Heart right ventricle (tissue), 16 donors: ENCODE measurements around the gene PACSIN2. TPM values are rescaled to one million over a fixed set of nuclear protein-coding genes. Genes with fewer than 3 reads are reported as not detected.
"Not testable (repeated sequence)": the region's sequence is repeated elsewhere in the genome, so short reads cannot be mapped to it uniquely, and the experiment has no call there.

ENCODE experiments used
- ATAC-seq, 8 donors: fragments of 200-7000 bp; cut with Tn5 transposase; one replicate each; pipeline ENCODE4 v1.9.1; 2020; ENCODE audit warnings: mild to moderate bottlenecking in 8 of 8, moderate library complexity in 8 of 8, moderate number of reproducible peaks in 1 of 8
- DNase-seq, 2 donors: peaks; one replicate each; pipeline ENCODE4 v3.0.0-alpha.2; 2020
- H3K27ac ChIP-seq, 10 donors: fragments of 200-600 bp; sonication (generic) in 2 of 10; one replicate each; pipeline versions ENCODE4 v1.5.0 to v1.8.0; 2020 to 2022; ENCODE audit warnings: mild to moderate bottlenecking in 3 of 10
- H3K27me3 ChIP-seq, 7 donors: fragments of 200-600 bp; one replicate each; pipeline ENCODE4 v1.8.0; 2021 to 2022; ENCODE audit warnings: mild to moderate bottlenecking in 2 of 7
- H3K36me3 ChIP-seq, 9 donors: fragments of 200-600 bp; sonication (generic) in 1 of 9; one replicate each; pipeline versions ENCODE4 v1.5.0 to v1.8.0; 2020 to 2022; ENCODE audit warnings: mild to moderate bottlenecking in 2 of 9
- H3K4me1 ChIP-seq, 9 donors: fragments of 200-600 bp; sonication (generic) in 1 of 9; one replicate each; pipeline versions ENCODE4 v1.5.0 to v1.8.0; 2020 to 2022; ENCODE audit warnings: mild to moderate bottlenecking in 4 of 9
- H3K4me3 ChIP-seq, 10 donors: fragments of 200-600 bp; sonication (generic) in 2 of 10; one replicate each; pipeline versions ENCODE4 v1.5.0 to v1.8.0; 2020 to 2022; ENCODE audit warnings: mild to moderate bottlenecking in 7 of 10, moderate library complexity in 2 of 10
- H3K9me3 ChIP-seq, 11 donors: fragments of 200-600 bp in 10 of 11; sonication (generic) in 2 of 11; one replicate each; pipeline versions ENCODE4 v1.5.0 to v1.8.0; 2013 to 2022; ENCODE audit warnings: mild to moderate bottlenecking in 2 of 11, control low read depth in 1 of 11, moderate library complexity in 1 of 11
- CTCF ChIP-seq, 9 donors: fragments of 200-600 bp; sonication (generic) in 2 of 9; IDR thresholded peaks; one replicate each; pipeline versions ENCODE4 v1.5.0 to v1.8.0; 2021 to 2022; ENCODE audit warnings: antibody characterized with exemption in 9 of 9, mild to moderate bottlenecking in 5 of 9, moderate library complexity in 1 of 9
- WGBS, 2 donors: extraction: QIAGEN DNeasy Blood & Tissue Kit; methylation state at CpG; one replicate each; pipeline ENCODE4 v1.1.7; 2013; ENCODE audit warnings: inconsistent platforms in 1 of 2; 5-methylcytosine and 5-hydroxymethylcytosine counted together
- intact Hi-C, 10 donors: fragments of 100-400 bp; cut with DNase I; formaldehyde crosslinking; loops; one replicate each; pipeline versions ENCODE4 v1.11.1 to v1.14.2; 2022
- polyA plus RNA-seq, 2 donors: library from polyadenylated mRNA; stranded (reverse); fragments of 200-250 nt; gene quantifications; one replicate each; pipeline ENCODE4 v1.2.3, GENCODE V29; 2013
- total RNA-seq, 10 donors: library from RNA; stranded (reverse); fragmentation: NEBNext Ultra II Directional in 3 of 10; extraction: Animal tissue kit (Norgen Biotek cat#: 25700) in 3 of 10; gene quantifications; one replicate each; pipeline versions ENCODE4 v1.2.1 to v1.2.4, GENCODE V29; 2021 to 2023
- donor health status: Arrhythmogenic right ventricular cardiomyopathy.
- donor health status: ischemic (EF 13 %, LVEDD 7.1; RV severe dilation, severe dysfunction).
- donor health status: healthy with polysubstance abuse.
- donor health status: DM: no; HTN: yes; CAD: no.
- donor health status: DM: no; HTN: no; CAD: no.
- donor health status: ischemic (EF 25% LVEDD 6.9; RV normal size, moderate dysfunction).
- donor health status: ischemic (EF 25% LVEDD 5.7; RV mildly dilated, moderate dysfunction).
- donor health status: healthy.
- donor health status: DM: yes; HTN: yes; CAD: no.
- donor health status: Ischemic cardiomyopathy.
- donor health status: ischemic (EF 35%, LVEDD 5.7; RV mildly dilated, moderate dysfunction).
- donor health status: nonischemic (EF 11% LVEDD 7.7; RV severe dilation, severe dysfunction).
- donor health status: DM: yes; HTN: yes; CAD: no.
- donor health status: PGD.
- donor health status: ischemic (EF 29% LVEDD 5.4; RV normal size, mild dysfunction).
- donor health status: nonischemic (EF 23%, LVEDD 6.1; RV moderate dilation, normal function).

PACSIN2 gene
- total and polyA plus RNA-seq, 12 donors: 24.3 to 69.7 (median 57.0) TPM

- ATAC-seq: no peak
- intact Hi-C loops: no loop called here
- no peak overlapping the region for H3K4me3 ChIP-seq
- TF ChIP-seq CTCF (IDR thresholded peaks at IDR 0.05): no peak
- H3K9me3 ChIP-seq: no peaks in the 10 kb centered on the region
- H3K36me3 ChIP-seq: no peaks in the 10 kb centered on the region
- peaks cover 17 to 84% (median 59%) of the 10 kb centered on the region in 9 donors for H3K4me1 ChIP-seq
- H3K27ac ChIP-seq: peak overlapping the region in 2 of 10 donors; percentile 5 to 48
- DNase-seq: no peak
- H3K27me3 ChIP-seq: no peaks in the 10 kb centered on the region
- 93 to 94% methylated on average over 4 of the region's 4 CpGs for WGBS, 2 donors
Measured at GRCh38 chr22:42918500-42918899, 96.4 kb downstream of the PACSIN2 start.

- DNase-seq, H3K36me3 ChIP-seq, ATAC-seq, H3K27me3 ChIP-seq, intact Hi-C loops, H3K4me3 ChIP-seq, H3K9me3 ChIP-seq, H3K27ac ChIP-seq: not testable (repeated sequence)
- WGBS, 2 donors: 97 to 99% methylated on average over 6 of the region's 6 CpGs
- H3K4me1 ChIP-seq: peaks cover 16 to 83% (median 54%) of the 10 kb centered on the region in 9 donors
Measured at GRCh38 chr22:42917358-42917757, 97.6 kb downstream of the PACSIN2 start.

GRCh38 chr22:42915980-42916765, 98.8 kb downstream of the PACSIN2 start:
- ATAC-seq: no peak
- Histone ChIP-seq H3K4me1 (peaks cover 15 to 83% (median 54%) of the 10 kb centered on the region in 9 donors), H3K9me3 (no peaks in the 10 kb centered on the region), H3K36me3 (peaks cover 0 to 8% (median 0%) of the 10 kb centered on the region in 9 donors), H3K27me3 (no peaks in the 10 kb centered on the region), H3K4me3 (no peak overlapping the region), H3K27ac (no peak overlapping the region)
- TF ChIP-seq CTCF (IDR thresholded peaks at IDR 0.05): no peak
- no peak for DNase-seq
- 81 to 87% methylated on average over 17 of the region's 17 CpGs for WGBS, 2 donors
- intact Hi-C loops: no loop called here

GRCh38 chr22:42914511-42915076, 100.4 kb downstream of the PACSIN2 start:
- intact Hi-C loops: no loop called here
- Histone ChIP-seq H3K4me3 (no peak overlapping the region), H3K4me1 (peaks cover 14 to 83% (median 50%) of the 10 kb centered on the region in 9 donors), H3K27me3 (no peaks in the 10 kb centered on the region), H3K36me3 (peaks cover 0 to 17% (median 0%) of the 10 kb centered on the region in 9 donors), H3K9me3 (no peaks in the 10 kb centered on the region), H3K27ac (no peak overlapping the region)
- 91 to 94% methylated on average over 6 of the region's 6 CpGs for WGBS, 2 donors
- no peak for TF ChIP-seq CTCF (IDR thresholded peaks at IDR 0.05)
- ATAC-seq: no peak
- no peak for DNase-seq
